GM03348 (cell line): ENCODE measurements around the gene TBC1D1.

ENCODE experiments used
- DNase-seq: peaks from one replicate; pipeline ENCODE4 v3.0.0; 2012; ENCODE audit warnings: low spot score

The TBC1D1 gene

DNA sequence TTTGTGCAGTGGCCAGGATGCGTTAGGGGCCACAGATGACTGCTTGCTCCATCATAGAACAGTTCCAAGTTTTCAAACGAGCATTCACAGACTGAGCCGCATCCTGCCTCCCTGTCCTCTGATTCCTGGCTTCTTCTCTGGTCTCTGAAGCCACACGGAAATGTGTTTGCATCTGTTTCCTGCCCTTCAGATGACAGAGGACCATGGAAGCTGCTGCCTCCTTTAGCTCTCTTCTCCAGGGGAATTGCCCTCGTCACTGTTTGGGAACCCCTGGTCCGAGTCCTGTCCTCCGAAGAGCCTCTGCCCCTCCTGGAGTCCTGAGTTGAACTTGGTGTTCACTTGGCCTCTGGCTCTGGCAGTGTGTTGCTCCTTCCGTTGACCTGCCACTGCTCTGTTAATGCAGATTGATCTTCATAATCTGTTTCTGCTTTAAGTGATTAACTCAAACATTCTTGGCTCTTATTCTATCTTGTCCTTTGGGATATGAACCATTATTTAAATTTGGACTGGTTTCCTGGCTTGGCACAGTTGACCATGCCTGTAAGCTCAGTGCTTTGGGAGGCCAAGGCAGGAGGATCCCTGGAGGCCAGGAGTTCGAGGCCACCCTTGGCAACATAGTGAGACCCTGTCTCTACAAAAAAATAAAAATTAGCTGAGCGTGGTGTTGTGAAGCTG is 165.3 kb downstream of the TBC1D1 start:
- DNase-seq, result no peak

DNA sequence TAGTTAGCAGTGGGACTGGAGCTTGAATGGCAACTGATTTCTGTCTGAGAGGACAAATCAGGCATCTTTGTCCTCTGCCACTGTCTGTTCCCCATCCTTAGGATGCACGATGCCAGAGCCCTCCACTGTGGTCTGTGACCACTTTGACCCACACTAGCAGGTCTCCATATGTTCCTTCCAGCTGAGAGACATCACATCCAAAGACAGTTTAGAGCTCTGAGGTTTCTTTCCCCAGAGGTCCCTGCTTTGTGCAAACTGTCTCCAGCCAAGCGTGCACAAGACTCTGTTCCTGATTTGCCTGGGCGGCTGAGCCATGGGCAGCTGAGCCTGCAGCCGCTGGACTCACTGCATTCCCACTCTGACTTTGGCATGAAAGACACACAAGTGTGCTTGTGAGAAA is 167.3 kb downstream of the TBC1D1 start:
- no peak for DNase-seq

DNA sequence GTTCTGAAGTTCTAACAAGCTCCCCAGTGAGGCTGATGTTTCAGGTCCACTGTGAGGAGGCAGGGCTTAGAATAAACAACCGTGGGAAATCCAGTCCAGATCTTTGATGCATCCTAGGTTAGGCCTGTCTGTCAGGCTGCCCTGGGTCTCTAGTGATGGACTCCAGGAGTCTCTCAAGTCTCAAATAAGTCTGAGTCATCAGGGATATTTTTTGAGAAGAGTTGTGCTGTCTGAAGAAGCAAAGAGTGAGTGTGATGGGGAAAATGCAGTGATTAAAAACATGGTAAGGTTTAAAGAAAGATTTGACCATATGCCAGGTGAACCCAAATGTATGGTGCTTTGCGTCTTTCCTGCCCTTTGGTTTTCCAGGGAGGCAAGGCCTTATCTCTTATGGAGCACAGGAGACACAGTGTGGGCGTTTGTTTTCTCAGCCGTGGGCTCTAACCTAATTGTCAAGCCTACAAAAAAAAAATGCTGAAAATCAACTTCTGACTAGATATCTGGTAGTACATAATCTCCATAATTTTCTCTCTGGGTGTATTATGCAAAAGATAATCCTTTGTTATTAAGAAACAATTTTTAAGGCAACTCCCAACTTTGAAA is 170.0 kb downstream of the TBC1D1 start:
- DNase-seq, result no peak

DNA sequence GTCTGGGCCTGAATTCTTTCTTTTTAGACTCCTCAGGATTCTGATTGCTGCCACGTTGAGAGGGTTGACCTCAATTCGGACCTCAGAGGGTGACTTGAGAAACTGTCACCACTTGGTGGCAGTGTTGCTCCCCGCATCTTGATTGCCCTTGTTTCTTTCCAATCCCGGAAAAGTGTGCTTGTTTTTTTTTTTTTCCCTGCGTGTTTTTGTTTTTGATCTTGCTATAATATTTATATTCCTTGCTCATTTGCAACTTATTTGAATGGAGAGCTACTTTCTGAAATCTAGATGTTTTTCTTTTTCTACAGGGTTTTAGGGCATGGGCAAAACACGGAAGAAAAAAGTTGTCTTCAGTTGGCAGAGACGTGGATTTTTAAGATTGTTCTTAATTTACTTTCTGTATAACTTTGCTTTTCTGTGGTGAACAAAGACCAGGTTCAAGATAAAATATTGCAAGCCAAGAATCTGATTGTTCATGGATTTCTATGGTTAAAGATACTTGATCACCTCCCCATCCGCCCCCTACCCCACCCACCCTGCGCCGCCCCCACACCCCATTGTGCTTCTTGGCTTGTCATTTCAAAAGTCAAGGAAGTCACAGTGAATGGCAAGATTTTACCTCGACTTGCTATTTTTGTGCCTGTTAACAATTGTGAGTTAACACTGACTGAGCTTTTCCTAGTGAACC is 171.3 kb downstream of the TBC1D1 start:
- DNase-seq, result peak; percentile 84

DNA sequence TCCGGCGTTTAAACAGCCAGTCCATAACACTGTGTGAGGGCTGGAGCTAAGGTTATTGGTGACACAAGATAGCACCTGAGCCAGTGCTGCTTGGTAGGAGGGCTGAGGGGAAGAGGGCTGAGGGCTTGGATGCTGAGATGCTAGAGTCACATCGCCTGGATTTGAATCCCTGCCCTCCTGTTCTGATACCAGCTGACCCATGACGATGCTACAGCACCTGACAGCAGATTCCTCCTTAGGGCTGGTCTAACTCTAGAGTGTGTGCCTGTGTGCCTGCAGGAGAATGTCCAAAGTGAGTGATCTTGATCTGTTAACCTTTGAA is 171.9 kb downstream of the TBC1D1 start:
- DNase-seq, result no peak

DNA sequence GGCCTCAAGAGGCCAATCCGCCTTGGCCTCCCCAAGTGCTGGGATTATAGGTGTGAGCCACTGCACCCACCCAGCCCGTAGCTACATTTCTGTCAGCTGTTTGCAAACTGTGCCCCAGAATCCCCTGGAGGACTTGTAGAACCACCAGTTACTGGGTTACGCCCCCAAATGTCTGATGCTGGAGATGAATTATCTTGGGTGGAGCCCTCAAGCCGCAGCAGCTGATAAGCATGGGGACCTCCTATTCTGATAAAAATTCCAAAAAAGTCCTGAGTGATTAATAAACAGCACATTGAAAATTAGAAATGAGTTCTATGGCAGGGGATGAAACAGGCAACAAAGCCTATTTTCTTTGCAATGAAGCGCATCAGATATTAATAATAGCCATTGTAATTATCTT is 174.3 kb downstream of the TBC1D1 start:
- DNase-seq, result no peak

DNA sequence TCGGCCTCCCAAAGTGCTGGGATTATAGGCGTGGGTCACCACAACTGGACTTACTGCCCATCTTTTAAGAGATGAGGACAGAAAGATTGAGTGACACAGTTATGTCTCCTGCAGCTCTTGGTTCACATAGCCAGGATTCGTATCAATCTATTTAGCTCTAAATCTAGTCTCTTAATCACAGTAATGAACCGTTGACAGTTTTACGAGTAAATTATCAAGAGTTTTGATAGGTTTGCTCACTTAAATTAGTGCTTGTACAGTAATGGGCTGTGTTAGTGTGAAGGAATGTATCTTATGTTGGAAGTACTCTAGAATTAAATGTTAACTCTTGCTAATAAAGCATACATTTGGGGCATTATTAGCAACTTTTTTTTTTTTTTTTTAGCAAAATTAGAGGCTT is 175.0 kb downstream of the TBC1D1 start:
- DNase-seq, result no peak

DNA sequence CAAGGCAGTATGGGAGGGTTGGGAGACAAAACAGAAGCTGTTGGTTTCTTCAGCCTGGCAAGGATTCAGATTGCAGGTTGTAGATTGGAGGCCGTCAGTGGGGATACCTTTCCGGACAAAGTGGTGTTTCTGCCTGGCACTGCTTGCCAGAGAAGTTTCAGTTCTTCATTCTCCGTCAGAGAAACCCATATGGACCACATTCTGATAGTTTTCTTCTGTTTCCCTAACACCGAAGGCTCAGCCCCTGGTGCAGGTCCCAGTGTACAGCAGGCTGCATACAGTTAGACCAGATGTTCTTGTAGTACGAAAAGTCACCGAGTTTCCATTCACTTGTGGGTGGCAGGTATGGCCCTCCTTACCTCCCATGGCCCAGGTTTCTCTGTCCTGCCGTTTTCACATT is 176.6 kb downstream of the TBC1D1 start:
- no peak for DNase-seq

DNA sequence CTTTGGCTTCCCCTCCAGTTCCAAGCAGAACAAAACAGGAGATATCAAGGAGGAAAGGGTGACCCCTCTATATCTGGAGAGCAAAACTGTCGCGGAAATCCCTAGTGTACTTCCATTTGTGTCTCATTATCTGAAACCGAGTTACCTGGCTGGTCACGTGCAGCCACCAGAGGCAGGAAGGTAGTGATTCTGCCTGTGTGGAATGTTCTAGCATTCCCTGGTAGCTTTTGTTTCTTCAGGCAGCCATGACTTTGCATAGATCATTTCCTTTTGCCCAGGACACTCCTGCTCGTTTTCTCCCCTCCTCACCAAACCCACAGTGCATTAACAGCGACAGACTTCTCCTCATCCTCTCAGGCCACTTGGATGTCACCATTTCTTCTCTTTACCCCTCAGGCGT is 177.2 kb downstream of the TBC1D1 start:
- DNase-seq, result no peak

DNA sequence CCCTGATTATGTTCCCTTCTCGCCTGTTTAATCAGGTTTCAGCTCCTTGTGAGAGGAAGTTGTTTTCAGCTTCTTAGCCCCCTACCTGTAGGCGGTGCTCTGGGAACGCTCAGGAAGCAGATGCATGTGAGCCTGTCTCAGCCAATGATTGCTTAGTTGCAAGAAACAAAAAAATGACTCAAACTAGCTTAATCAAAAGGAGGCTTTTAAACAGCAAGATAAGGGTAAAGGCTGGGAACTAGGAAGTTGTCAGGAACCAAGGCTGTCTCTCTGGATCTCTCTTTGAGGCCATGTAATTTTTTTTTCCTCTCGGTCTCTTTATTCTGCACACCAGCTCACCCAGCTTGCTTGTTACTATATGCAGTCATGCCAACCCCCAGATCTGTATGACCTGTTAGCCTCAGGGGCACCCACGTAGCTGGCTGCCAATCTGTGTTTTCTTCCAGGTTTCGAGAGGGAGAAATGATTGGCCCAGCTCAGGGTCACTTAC is 178.4 kb downstream of the TBC1D1 start:
- DNase-seq, result no peak

DNA sequence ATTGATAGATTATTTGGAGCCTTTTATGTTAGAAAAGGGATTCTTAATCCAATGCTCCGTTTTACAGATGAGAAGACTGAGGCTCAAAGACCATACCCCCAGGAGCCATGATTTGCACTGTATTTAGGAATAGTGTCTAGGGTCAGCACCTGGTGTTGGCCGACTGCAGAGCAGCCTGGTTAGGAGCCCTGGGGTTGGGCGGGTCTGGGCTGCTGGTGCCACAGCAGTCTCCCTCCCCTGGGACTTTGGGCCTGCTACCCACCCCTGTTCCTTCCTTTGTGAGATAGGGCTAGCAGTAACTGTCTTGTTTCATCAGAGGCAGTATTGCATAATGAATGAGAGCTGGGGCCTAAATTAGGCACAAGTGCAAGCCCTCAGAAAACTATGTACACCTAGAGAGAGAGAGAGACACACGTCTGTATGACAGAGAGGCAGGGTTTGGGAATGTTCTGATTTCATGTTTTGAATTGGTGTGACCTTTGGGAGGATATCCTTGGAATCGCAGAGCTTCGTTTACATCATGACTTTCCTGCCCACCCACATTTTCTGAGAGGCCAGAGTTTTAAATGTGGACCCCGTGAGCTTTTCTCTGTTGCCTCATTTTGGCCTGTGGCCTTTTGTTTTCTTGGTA is 181.0 kb downstream of the TBC1D1 start:
- DNase-seq, result no peak

DNA sequence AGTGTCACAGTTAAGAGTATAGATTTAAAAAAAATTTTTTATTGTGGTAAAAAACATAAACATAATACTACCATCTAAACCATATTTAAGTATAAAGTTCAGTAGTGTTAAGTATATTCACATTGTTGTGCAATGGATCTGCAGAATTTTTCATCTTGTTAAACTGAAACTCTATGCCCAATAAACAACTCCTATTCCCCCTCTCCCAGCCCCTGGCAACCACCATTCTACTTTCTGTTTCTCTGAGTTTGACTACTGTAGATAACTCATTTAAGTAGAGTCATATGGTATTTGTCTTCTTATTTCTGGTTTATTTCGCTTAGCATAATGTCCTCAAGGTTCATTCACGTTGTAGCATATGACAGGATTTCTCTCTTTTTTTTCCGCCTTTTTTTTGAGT is 181.7 kb downstream of the TBC1D1 start:
- DNase-seq, result no peak

DNA sequence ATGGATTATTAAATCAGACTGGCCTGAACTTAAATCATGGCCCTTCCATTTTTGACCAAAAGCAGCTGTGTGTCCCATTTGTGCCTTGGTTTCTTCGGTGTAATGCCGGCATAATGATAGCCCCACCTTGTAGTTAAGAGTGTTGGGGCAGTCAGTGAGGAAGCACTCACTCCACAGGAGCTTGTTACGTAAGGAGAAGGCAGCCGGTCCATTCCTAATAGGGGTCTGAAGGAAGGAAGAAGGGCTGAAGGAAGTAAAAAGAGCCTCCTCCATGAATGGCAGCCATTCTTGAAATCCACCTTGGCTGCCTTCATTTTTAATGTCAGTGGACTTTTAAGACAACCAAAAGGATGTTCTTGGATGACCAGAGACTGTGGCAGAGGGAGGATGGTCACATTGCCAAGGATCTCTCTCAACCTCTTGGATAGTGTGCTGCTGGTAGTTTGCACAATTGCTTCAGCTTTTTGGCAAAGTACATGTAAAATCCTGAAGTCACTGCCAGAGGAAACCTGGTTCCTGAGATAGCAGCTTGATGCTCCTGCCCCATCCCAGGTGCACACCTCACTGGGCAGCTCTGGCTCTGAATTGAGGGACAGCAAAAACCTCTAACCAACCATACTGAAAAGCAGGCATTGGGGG is 182.8 kb downstream of the TBC1D1 start:
- no peak for DNase-seq

DNA sequence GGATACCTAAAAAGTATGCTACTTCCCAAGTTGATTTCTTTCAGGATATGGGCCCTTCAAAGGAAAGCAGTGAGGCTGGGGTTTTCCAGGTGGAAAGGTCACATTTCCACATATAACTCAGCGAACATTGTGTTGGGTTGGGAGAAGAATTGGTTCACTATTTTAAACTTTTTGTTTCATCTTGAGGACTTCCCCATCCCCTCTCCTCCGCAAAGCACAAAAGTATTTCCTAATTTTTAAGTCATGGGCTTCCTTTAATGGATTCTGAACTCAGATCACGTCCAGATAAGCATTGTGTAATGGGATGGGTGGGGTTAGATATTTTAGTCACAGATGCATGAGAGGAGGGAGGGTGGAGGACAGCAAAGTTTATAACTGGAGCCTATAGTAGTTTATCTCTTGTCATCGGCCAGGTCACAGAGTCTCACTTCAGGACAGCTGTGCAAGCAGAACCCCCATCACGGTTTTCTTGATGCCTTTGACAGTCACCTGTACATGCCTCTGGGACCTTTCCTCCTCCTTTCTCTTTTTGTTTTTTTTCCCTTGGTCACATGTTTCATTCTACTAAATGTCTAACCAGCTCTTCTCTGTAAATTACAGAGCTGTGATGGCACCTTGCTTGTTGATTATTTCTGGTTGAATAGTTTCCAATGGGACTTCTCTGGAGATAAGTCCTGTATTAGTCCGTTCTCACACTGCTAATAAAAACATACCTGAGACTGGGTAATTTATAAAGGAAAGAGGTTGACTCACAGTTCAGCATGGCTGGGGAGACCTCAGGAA is 184.7 kb downstream of the TBC1D1 start:
- peak; percentile 48 for DNase-seq

DNA sequence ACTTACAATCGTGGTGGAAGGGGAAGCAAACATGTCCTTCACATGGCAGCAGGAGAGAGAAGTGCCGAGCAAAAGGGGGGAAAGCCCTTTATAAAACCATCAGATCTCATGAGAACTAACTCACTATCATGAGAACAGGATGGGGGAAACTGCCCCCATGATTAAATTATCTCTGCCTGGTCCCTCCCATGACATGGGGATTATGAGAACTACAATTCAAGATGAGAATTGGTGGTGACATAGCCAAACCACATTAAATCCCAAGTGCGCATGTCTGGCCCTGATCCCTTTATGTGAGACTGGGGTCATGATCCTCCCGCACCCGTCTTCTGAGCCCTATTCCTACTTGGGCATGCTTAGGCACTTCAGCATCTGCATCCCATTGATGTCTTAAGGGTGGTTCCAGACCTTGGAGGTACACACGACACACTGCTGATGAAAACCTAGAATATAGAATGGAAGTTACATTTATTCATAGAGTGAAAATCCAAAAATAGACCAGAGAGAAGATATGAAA is 185.3 kb downstream of the TBC1D1 start:
- DNase-seq, result no peak

DNA sequence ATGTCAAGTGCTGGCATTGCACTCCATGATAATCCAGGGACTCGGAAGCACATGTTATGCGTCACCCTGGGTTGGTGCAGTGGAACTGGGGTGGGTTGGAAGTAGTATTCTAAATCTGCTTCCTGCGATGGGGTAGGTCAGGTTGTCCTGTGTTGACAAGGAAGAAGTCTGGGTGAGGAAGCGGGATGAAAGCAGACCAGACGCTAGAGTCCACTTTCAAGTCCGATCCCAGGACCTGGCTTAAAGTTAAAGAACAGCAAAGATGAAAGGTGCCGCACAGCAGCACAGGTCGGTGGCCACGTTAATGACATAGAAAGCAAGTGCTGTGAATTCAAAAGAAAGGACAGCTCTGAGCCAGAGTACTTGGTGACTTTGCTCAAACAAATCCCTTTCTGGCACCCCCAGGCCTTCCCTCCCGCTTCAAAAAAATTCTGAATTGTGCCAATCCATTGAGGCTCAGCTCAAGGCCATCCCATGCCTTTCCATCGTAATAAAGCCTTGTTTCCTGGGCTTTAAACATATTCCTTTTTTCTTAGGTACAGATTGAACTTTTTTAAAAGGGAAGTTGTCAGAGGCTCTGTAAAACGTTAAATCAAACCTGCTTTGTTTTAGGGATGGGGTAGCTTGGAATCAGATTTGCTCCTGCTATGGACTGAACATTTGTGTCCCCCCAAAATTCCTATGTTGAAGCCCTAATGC is 187.1 kb downstream of the TBC1D1 start:
- no peak for DNase-seq

DNA sequence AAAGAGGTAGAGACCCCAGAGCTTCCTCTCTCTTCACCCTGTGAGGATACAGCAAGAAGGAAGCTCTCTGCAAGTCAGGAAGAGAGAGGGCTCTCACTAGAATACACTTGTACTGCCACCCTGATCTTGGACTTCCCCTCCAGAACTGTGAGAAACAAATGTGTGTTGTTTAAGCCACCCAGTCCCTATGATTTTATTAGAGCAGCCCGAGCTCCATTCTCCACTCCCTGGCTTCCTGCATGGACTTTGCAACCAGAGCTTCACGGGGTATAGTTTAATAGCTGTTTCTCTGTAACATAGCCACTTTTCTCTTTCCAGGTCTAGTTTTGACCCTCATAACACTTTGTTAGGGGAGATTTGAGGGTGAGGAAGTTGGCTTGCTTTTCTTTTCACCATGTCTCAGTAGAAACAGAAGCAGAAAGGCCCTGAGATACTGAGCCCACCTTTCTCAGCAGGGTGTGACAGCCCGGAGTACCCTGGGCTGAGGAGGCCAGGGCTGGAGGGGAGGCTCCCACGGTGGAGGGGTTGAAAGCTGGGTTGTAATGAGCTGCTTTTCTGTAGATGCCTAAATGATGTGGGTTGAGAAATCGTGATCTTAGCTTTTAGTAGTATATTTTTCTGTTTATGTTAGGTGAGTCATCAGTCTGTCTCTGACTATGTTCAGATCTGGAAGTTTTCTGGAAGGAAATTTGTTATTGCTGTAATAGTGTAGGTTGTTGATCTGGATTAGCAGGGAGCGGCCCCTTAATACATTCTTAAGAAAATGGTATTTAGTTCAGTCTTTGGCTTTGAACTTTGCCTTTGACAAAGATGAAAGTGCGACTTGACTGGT is 187.9 kb downstream of the TBC1D1 start:
- DNase-seq, result peak; percentile 48

DNA sequence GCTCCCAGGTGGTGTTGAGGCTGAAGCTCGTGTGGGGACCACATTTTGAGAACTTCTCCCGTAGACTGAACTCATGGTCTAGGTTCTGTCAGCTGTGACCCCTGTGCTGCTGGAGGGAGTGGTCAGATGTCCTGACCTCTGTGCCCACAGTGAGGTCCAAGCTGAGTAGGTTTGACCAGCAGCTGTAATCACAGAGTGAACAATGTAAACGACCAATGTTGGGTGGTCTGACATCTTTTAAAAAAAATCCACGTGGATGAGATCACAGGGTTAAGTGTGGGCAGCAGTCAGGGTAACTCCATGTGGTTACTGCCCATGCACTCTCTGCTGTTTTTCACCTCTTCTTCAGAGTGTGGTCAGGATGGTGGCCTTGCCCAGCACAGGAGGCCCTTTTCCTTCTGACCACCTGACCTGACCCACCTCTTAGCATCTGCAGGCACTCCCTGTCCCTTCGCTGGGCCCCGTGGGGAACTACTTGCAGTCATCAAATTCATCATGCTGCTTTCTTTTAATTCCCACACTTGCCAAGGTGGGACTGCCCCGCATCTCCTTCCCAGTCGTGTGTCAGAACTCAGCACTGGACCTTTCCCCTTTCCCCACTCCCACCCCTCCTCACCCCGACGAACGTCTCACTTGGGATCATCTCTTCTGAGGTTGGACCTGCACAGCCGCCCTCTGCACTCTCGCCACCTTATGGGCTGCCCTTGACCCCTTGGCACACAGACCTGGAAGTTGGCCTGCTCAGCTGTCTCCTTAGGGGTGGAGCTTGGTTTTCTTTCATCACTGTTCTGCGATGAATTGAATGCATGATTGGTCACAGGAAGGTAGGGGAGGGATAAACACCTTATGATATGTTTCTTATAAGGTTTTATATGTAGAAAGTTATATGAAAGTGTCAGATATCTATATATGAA is 189.4 kb downstream of the TBC1D1 start:
- no peak for DNase-seq

DNA sequence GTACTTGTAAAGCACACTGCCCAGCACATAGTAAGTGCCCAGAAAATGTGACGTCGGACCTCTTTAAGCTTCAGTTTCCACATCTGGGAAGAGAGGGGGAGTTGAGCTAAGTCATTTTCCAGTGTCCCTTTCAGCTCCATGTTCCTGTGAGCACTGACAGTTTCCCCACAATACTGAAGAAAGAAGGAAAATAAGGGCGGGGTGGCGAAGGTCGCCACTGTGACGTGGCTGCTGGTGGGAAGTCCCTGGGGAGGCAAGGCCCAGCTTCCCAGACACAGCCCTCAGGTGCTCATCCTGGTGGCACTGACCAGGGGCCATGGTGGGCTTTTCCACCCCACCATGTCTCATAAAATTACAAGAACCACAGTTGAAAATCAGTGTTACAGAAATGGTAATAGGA is 191.1 kb downstream of the TBC1D1 start:
- no peak for DNase-seq
